SKM-1 treated with dmso at 0.1 percent for 144 hours (cell line): Measurements from ENCODE around the gene MLANA.

ENCODE experiments used
- DNase-seq: peaks from one replicate; lab custom pipeline; 2025; ENCODE audit not compliant: unreplicated experiment; lab: John Stamatoyannopoulos, UW

MLANA gene

GRCh38 chr9:5890641-5891040 is at the start of gene MLANA:
TSS of gene MLANA (plus strand) at chr9:5890889. CDS start at chr9:5892475, 1,586 bp downstream.
- no peak for DNase-seq

- DNase-seq: no peak
Measured at GRCh38 chr9:5841771-5842573, 48.7 kb upstream of the MLANA start.

GRCh38 chr9:5842929-5843793 is 47.5 kb upstream of the MLANA start:
- DNase-seq: no peak

GRCh38 chr9:5843794-5844471 is 46.8 kb upstream of the MLANA start:
- no peak for DNase-seq

- no peak for DNase-seq
Measured at GRCh38 chr9:5845157-5845531, 45.5 kb upstream of the MLANA start.

GRCh38 chr9:5846096-5846495 is 44.6 kb upstream of the MLANA start:
- DNase-seq: no peak

- DNase-seq: no peak
Measured at GRCh38 chr9:5846501-5846921, 44.2 kb upstream of the MLANA start.

GRCh38 chr9:5848372-5848882 is 42.3 kb upstream of the MLANA start:
- DNase-seq: no peak

GRCh38 chr9:5850724-5851122 is 40.0 kb upstream of the MLANA start:
- no peak for DNase-seq

GRCh38 chr9:5851445-5851844 is 39.2 kb upstream of the MLANA start:
- peak; percentile 94 for DNase-seq

- no peak for DNase-seq
Measured at GRCh38 chr9:5852987-5853386, 37.7 kb upstream of the MLANA start.

GRCh38 chr9:5853617-5854016 is 37.1 kb upstream of the MLANA start:
- DNase-seq: no peak

GRCh38 chr9:5854063-5854790 is 36.5 kb upstream of the MLANA start:
- no peak for DNase-seq

- DNase-seq: peak; percentile 77
Measured at GRCh38 chr9:5857928-5858327, 32.8 kb upstream of the MLANA start.

- no peak for DNase-seq
Measured at GRCh38 chr9:5858833-5859232, 31.9 kb upstream of the MLANA start.

- DNase-seq: no peak
Measured at GRCh38 chr9:5863092-5863746, 27.5 kb upstream of the MLANA start.

GRCh38 chr9:5864446-5864845 is 26.2 kb upstream of the MLANA start:
- DNase-seq: no peak

GRCh38 chr9:5866272-5866671 is 24.4 kb upstream of the MLANA start:
- no peak for DNase-seq

- no peak for DNase-seq
Measured at GRCh38 chr9:5866685-5867084, 24.0 kb upstream of the MLANA start.

GRCh38 chr9:5868235-5868634 is 22.5 kb upstream of the MLANA start:
- DNase-seq: no peak
